ENCODE results near the gene SPATS2. TPM values are rescaled to one million over a fixed set of nuclear protein-coding genes. Genes with fewer than 3 reads are reported as not detected.

The SPATS2 gene
- total RNA-seq, 2 donors from 2014 or later: 12.1 to 14.8 TPM

- intact Hi-C loops (cut with DNase I): loop anchor here (1.0 to 10.0 kb wide), 3 partner anchors 21 to 180 kb away; partner anchors contain the start of gene PRPH (in 1 of the 2)
- no peak for DNase-seq (ENCODE audit: low spot score)
Measured at GRCh38 chr12:49334681-49335080, 32.6 kb upstream of the SPATS2 start.

- DNase-seq (ENCODE audit: low spot score): peak; percentile 48
- intact Hi-C loops (cut with DNase I): loop anchor here (1.0 to 10.0 kb wide), 3 partner anchors 20 to 179 kb away; partner anchors contain the start of gene PRPH (in 1 of the 2)
Measured at GRCh38 chr12:49335118-49335954, 31.9 kb upstream of the SPATS2 start.

- intact Hi-C loops (cut with DNase I): loop anchor here (1.0 to 10.0 kb wide), 3 partner anchors 19 to 179 kb away; partner anchors contain the start of gene PRPH (in 1 of the 2)
- peak; percentile 73 for DNase-seq (ENCODE audit: low spot score)
Measured at GRCh38 chr12:49335955-49336644, 31.2 kb upstream of the SPATS2 start.

GRCh38 chr12:49336645-49337584 is 30.3 kb upstream of the SPATS2 start, which contains the start of gene C1QL4:
Gene C1QL4, minus strand, starts transcription at chr12:49337188. Its CDS starts 711 bp downstream, at chr12:49336477.
- peak; percentile 95 for DNase-seq (ENCODE audit: low spot score)
- intact Hi-C loops (cut with DNase I): loop anchor here in 1 of 2 donors (5.0 to 10.0 kb wide), 2 partner anchors 40 to 178 kb away; partner anchors contain the start of gene PRPH

- DNase-seq (ENCODE audit: low spot score): peak; percentile 71
- intact Hi-C loops (cut with DNase I): loop anchor here in 1 of 2 donors (5.0 to 10.0 kb wide), 2 partner anchors 42 to 176 kb away; partner anchors contain the start of gene PRPH
Measured at GRCh38 chr12:49338830-49339463, 28.3 kb upstream of the SPATS2 start.

GRCh38 chr12:49339464-49339861 is 27.8 kb upstream of the SPATS2 start:
- intact Hi-C loops (cut with DNase I): loop anchor here in 1 of 2 donors (5.0 to 10.0 kb wide), 2 partner anchors 42 to 175 kb away; partner anchors contain the start of gene PRPH
- DNase-seq (ENCODE audit: low spot score): peak; percentile 51

GRCh38 chr12:49340095-49340870 is 27.0 kb upstream of the SPATS2 start:
- peak; percentile 23 for DNase-seq (ENCODE audit: low spot score)
- intact Hi-C loops (cut with DNase I): no loop called here

- peak; percentile 60 for DNase-seq (ENCODE audit: low spot score)
- intact Hi-C loops (cut with DNase I): no loop called here
Measured at GRCh38 chr12:49340971-49341776, 26.1 kb upstream of the SPATS2 start.

GRCh38 chr12:49341777-49342065 is 25.5 kb upstream of the SPATS2 start:
- intact Hi-C loops (cut with DNase I): no loop called here
- DNase-seq (ENCODE audit: low spot score): peak; percentile 81

GRCh38 chr12:49342066-49342913 is 25.0 kb upstream of the SPATS2 start:
- peak; percentile 91 for DNase-seq (ENCODE audit: low spot score)
- intact Hi-C loops (cut with DNase I): no loop called here

- peak; percentile 78 for DNase-seq (ENCODE audit: low spot score)
Measured at GRCh38 chr12:49342914-49343731, 24.1 kb upstream of the SPATS2 start.

GRCh38 chr12:49344486-49345050 is 22.7 kb upstream of the SPATS2 start:
- intact Hi-C loops (cut with DNase I): loop anchor here (5.0 kb wide), 2 partner anchors 47 to 57 kb away; partner anchors contain the start of gene PRPH (in 1 of the 2)

More at GRCh38 chr12:49342914-49343731, 24.1 kb upstream of the SPATS2 start:
- intact Hi-C loops (cut with DNase I): no loop called here

GRCh38 chr12:49345051-49345824 is 22.0 kb upstream of the SPATS2 start:
- intact Hi-C loops (cut with DNase I): loop anchor here (5.0 kb wide), 2 partner anchors 48 to 58 kb away; partner anchors contain the start of gene PRPH (in 1 of the 2)

More at GRCh38 chr12:49344486-49345050, 22.7 kb upstream of the SPATS2 start:
- no peak for DNase-seq (ENCODE audit: low spot score)

More at GRCh38 chr12:49345051-49345824, 22.0 kb upstream of the SPATS2 start:
- peak; percentile 77 for DNase-seq (ENCODE audit: low spot score)

All from posterior vena cava (tissue), 2 donors.